Measurements from ENCODE around the gene PRKCH. TPM values are rescaled to one million over a fixed set of nuclear protein-coding genes. Genes with fewer than 3 reads are reported as not detected.

Gene PRKCH
- total and polyA plus RNA-seq, 9 of the 15 experiments (the other 6 are each of a cell fraction or from before 2014, with no cell fraction given) = 0.61 to 4.4 (median 4.0) TPM

DNA sequence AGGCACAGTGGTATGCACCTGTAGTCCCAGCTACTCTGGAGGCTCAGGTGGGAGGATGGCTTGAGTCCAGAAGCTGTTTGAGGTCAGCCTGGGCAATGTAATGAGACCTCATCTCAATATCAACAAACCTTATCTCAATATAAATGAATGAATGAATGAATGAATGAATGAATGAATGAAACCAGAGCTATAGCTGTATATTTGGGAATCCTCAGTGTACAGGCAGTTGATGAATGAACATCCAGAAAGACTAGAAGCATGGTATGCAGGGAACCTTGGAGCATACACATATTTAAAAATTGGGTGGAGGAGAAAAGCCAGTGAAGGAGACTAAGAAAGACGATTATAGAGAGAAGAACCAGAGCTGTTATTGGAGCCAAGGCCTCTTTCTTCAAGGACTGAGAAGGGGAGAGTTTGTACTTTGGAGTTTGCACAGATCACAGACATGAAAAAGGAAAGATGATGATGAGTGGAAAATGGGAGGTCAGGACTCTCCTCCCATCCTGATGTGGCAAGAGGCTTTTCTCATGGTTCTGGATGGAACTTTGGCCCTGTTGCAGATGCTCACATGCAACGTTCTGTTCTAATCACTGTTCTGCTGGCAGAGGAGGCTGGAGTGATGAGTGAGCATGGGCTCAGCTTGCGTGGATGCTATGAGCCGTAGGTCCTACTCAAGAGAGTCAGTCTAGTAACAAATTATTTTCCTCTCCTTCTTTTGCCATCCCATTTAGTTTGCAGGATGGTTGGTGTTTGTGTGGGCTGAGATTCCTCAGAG is 114.4 kb downstream of the PRKCH start:
- Histone ChIP-seq H3K4me1 (replicated peaks in 1 of 2; ENCODE audit: control insufficient read depth in 2 of 2, insufficient read depth in 2 of 2, low read length in 2 of 2) (no peaks in the 10 kb centered on the region; a peak in 1 of 5 replicates), H3K27ac (ENCODE audit: extremely low read depth, low read depth, low read length) (no peak overlapping the region), H3K4me3 (no peak overlapping the region), H3K9me1 (ENCODE audit: control insufficient read depth, insufficient read depth, low read length) (no peaks in the 10 kb centered on the region), H3K9ac (ENCODE audit: insufficient read depth in 1 of 2, low read depth in 2 of 2, low read length in 2 of 2) (no peak overlapping the region), H3K9me3 (replicated peaks; ENCODE audit: control insufficient read depth, insufficient read depth, low read depth, low read length) (no peaks in the 10 kb centered on the region), H4K20me1 (replicated peaks; ENCODE audit: control insufficient read depth, insufficient read depth, low read length) (no peaks in the 10 kb centered on the region), H3K4me2 (ENCODE audit: insufficient read depth, low read length) (no peak overlapping the region), H3K27me3 (ENCODE audit: control insufficient read depth in 2 of 2, insufficient read depth in 2 of 2, low read length in 2 of 2) (no peaks in the 10 kb centered on the region), H3K79me2 (ENCODE audit: control insufficient read depth, insufficient read depth, low read length) (no peaks in the 10 kb centered on the region), H2AFZ (ENCODE audit: low read depth, low read length) (no peak overlapping the region), H3K36me3 (ENCODE audit: control insufficient read depth, insufficient read depth, low read length) (no peaks in the 10 kb centered on the region)
- ATAC-seq (no peak), DNase-seq (ENCODE audit: extremely low read depth in 1 of 4, low spot score in 3 of 4) (no peak), FAIRE-seq (no peak)
- intact Hi-C loops (cut with micrococcal nuclease) = no loop called here
- CTCF ChIA-PET (ENCODE audit: low intra/inter-chr PET ratio) = no interaction called here
- no TSS peak for BruUV-seq (replicated peaks)
- in situ Hi-C loops (cut with MboI) = no loop called here
- POLR2A ChIA-PET = interaction anchor here (0.6 kb wide), 1 partner anchor 809 kb away, joined by 4 read pairs; no protein-coding TSS in a partner anchor
- no peak for TF ChIP-seq ARHGAP35 (IDR thresholded peaks at IDR 0.05; ENCODE audit: partially characterized antibody)
- no peak for TF ChIP-seq ZNF655 (CRISPR knock-in tag; IDR thresholded peaks at IDR 0.05)
- TF ChIP-seq, protein P1, sequence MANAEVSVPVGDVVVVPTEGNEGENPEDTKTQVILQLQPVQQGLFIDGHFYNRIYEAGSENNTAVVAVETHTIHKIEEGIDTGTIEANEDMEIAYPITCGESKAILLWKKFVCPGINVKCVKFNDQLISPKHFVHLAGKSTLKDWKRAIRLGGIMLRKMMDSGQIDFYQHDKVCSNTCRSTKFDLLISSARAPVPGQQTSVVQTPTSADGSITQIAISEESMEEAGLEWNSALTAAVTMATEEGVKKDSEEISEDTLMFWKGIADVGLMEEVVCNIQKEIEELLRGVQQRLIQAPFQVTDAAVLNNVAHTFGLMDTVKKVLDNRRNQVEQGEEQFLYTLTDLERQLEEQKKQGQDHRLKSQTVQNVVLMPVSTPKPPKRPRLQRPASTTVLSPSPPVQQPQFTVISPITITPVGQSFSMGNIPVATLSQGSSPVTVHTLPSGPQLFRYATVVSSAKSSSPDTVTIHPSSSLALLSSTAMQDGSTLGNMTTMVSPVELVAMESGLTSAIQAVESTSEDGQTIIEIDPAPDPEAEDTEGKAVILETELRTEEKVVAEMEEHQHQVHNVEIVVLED (CRISPR knock-in tag; IDR thresholded peaks at IDR 0.05) = no peak
- peak; percentile 42; the same call in 1 of the 2 replicates for TF ChIP-seq ZNF24 (IDR thresholded peaks at IDR 0.05)
- WGBS (ENCODE audit: insufficient coverage, low coverage, missing lambda C conversion rate) = 19% methylated on average over 3 of the region's 4 CpGs
